Loucy (cell line): ENCODE measurements around the gene LCE1F.

Experiments used
- H2AFZ ChIP-seq: fragments of 200-600 bp; sonication (generic); 2 replicates; pipeline ENCODE4 v1.6.0; 2016; ENCODE audit warnings: antibody characterized with exemption, mild to moderate bottlenecking, low read length, moderate library complexity
- H3F3A ChIP-seq: fragments of 200-600 bp; 2 replicates; pipeline ENCODE4 v1.6.0; 2016; ENCODE audit warnings: antibody characterized with exemption, low read depth, mild to moderate bottlenecking
- H3K27me3 ChIP-seq: fragments of 200-600 bp; sonication (generic); 2 replicates; pipeline ENCODE4 v1.6.1; 2014; ENCODE audit warnings: low read length, mild to moderate bottlenecking; ENCODE audit not compliant: insufficient read depth, poor library complexity, severe bottlenecking
- H3K36me3 ChIP-seq: fragments of 200-600 bp; sonication (generic); 2 replicates; pipeline ENCODE4 v1.6.1; 2016; ENCODE audit warnings: low read length; ENCODE audit not compliant: insufficient read depth
- H3K4me1 ChIP-seq: fragments of 200-600 bp; sonication (generic); 2 replicates; pipeline ENCODE4 v1.5.1; 2014; ENCODE audit warnings: low read length, mild to moderate bottlenecking; ENCODE audit not compliant: insufficient read depth, poor library complexity, severe bottlenecking
- H3K4me2 ChIP-seq: fragments of 200-600 bp; sonication (generic); 2 replicates; pipeline ENCODE4 v1.6.0; 2014; ENCODE audit warnings: antibody characterized with exemption, low read length, low read depth, mild to moderate bottlenecking; ENCODE audit not compliant: poor library complexity, severe bottlenecking
- H3K4me3 ChIP-seq: fragments of 200-600 bp; sonication (generic); 2 replicates; pipeline ENCODE4 v1.5.1; 2014; ENCODE audit warnings: low read length, mild to moderate bottlenecking, mixed read lengths; ENCODE audit not compliant: poor library complexity, severe bottlenecking
- H3K79me2 ChIP-seq: fragments of 200-600 bp; sonication (generic); 2 replicates; pipeline ENCODE4 v1.6.1; 2014; ENCODE audit warnings: low read length; ENCODE audit not compliant: insufficient read depth
- H3K9ac ChIP-seq: fragments of 200-600 bp; sonication (generic); 2 replicates; pipeline ENCODE4 v1.6.0; 2014; ENCODE audit warnings: mild to moderate bottlenecking, low read depth, low read length, moderate library complexity; ENCODE audit not compliant: poor library complexity, severe bottlenecking
- H3K9me2 ChIP-seq: fragments of 200-600 bp; sonication (generic); replicated peaks from 2 replicates; pipeline ENCODE4 v1.6.1; 2016; ENCODE audit warnings: low read depth, low read length, mixed read lengths
- H3K9me3 ChIP-seq: fragments of 200-600 bp; sonication (generic); 2 replicates; pipeline ENCODE4 v1.6.1; 2014; ENCODE audit warnings: mild to moderate bottlenecking, antibody characterized with exemption, low read length, low read depth; ENCODE audit not compliant: insufficient read depth
- H4K20me1 ChIP-seq: fragments of 200-600 bp; sonication (generic); 2 replicates; pipeline ENCODE4 v1.6.0; 2014; ENCODE audit warnings: antibody characterized with exemption, low read length, mild to moderate bottlenecking; ENCODE audit not compliant: insufficient read depth, poor library complexity, severe bottlenecking
- CTCF ChIP-seq: fragments of 200-600 bp; sonication (generic); conservative IDR thresholded peaks from 2 replicates; pipeline ENCODE4 v1.5.1; 2014; ENCODE audit warnings: mild to moderate bottlenecking, antibody characterized with exemption, low read length
- EZH2phosphoT487 ChIP-seq: fragments of 200-600 bp; IDR thresholded peaks from 2 replicates; pipeline ENCODE4 v1.6.1; 2018; ENCODE audit warnings: antibody characterized with exemption, mild to moderate bottlenecking, moderate library complexity, borderline replicate concordance

The LCE1F gene

GRCh38 chr1:152760551-152761190 lies 14.3 kb upstream of the LCE1F start:
- Histone ChIP-seq H3K36me3 (no peaks in the 10 kb centered on the region), H3K4me1 (no peaks in the 10 kb centered on the region), H4K20me1 (no peaks in the 10 kb centered on the region), H3K9me3 (no peaks in the 10 kb centered on the region), H3K79me2 (no peaks in the 10 kb centered on the region), H2AFZ (no peak overlapping the region), H3K4me2 (no peak overlapping the region), H3F3A (no peaks in the 10 kb centered on the region), H3K9ac (no peak overlapping the region), H3K4me3 (no peak overlapping the region), H3K27me3 (no peaks in the 10 kb centered on the region), H3K9me2 (no peaks in the 10 kb centered on the region)
- no peak for TF ChIP-seq CTCF
- TF ChIP-seq EZH2phosphoT487 = no peak

- H3K9me3 ChIP-seq = no peaks in the 10 kb centered on the region
Observed at GRCh38 chr1:152761609-152762213, 13.2 kb upstream of the LCE1F start.

GRCh38 chr1:152768847-152769533 lies 6.0 kb upstream of the LCE1F start:
- Histone ChIP-seq H3F3A (no peaks in the 10 kb centered on the region), H3K4me2 (no peak overlapping the region), H3K9me2 (no peaks in the 10 kb centered on the region), H2AFZ (no peak overlapping the region), H3K9me3 (no peaks in the 10 kb centered on the region), H3K9ac (no peak overlapping the region), H3K79me2 (no peaks in the 10 kb centered on the region), H3K36me3 (no peaks in the 10 kb centered on the region), H3K4me3 (no peak overlapping the region), H3K27me3 (no peaks in the 10 kb centered on the region), H3K4me1 (no peaks in the 10 kb centered on the region), H4K20me1 (no peaks in the 10 kb centered on the region)
- TF ChIP-seq CTCF (no peak), EZH2phosphoT487 (no peak)

More at GRCh38 chr1:152761609-152762213, 13.2 kb upstream of the LCE1F start:
- Histone ChIP-seq H3F3A (no peaks in the 10 kb centered on the region), H3K36me3 (no peaks in the 10 kb centered on the region), H3K4me1 (no peaks in the 10 kb centered on the region), H2AFZ (no peak overlapping the region), H4K20me1 (no peaks in the 10 kb centered on the region), H3K4me2 (no peak overlapping the region), H3K27me3 (no peaks in the 10 kb centered on the region), H3K4me3 (no peak overlapping the region), H3K79me2 (no peaks in the 10 kb centered on the region), H3K9ac (no peak overlapping the region), H3K9me2 (no peaks in the 10 kb centered on the region)
- TF ChIP-seq CTCF (no peak), EZH2phosphoT487 (no peak)
